LNCAP (cell line): ENCODE measurements around the gene PSAPL1.

ENCODE experiments used
- TF ChIP-seq, protein P1 (sequence below): fragments of 450-650 bp; IDR thresholded peaks from 2 replicates; pipeline ENCODE4 v1.5.1; 2017; ENCODE audit warnings: mild to moderate bottlenecking

PSAPL1 gene

DNA sequence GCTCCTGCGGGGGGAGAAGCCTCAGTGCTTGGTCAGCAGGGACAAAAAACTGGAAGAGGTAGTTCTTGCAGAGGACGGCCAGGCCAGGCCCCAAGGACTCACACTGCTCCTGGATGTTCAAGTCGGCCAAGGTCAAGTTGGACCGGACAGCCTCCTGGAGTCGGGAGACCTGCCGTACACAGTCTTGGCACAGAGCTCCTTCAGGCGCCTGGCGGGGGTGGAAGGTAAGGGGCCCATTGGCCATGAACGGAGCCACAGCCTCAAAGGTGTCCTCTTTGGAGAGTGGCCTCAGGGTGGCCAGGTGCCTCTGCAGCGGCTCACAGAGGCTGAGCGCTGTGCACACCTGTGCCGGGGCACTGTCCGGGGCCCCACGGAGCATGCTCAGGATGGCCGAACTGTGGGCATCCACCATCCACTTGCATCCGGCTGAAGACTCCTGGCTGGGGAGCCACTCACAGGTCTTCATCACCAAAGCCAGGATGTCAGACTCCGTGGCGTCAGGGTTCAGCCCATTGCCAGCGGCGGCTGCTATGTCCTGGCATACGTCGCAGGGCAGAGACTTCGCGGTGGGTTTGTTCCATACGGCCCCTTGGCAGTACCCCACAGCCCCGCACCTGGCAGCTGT lies 477 bp downstream of the PSAPL1 start:
- TF ChIP-seq, protein P1, sequence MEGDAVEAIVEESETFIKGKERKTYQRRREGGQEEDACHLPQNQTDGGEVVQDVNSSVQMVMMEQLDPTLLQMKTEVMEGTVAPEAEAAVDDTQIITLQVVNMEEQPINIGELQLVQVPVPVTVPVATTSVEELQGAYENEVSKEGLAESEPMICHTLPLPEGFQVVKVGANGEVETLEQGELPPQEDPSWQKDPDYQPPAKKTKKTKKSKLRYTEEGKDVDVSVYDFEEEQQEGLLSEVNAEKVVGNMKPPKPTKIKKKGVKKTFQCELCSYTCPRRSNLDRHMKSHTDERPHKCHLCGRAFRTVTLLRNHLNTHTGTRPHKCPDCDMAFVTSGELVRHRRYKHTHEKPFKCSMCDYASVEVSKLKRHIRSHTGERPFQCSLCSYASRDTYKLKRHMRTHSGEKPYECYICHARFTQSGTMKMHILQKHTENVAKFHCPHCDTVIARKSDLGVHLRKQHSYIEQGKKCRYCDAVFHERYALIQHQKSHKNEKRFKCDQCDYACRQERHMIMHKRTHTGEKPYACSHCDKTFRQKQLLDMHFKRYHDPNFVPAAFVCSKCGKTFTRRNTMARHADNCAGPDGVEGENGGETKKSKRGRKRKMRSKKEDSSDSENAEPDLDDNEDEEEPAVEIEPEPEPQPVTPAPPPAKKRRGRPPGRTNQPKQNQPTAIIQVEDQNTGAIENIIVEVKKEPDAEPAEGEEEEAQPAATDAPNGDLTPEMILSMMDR = no peak

DNA sequence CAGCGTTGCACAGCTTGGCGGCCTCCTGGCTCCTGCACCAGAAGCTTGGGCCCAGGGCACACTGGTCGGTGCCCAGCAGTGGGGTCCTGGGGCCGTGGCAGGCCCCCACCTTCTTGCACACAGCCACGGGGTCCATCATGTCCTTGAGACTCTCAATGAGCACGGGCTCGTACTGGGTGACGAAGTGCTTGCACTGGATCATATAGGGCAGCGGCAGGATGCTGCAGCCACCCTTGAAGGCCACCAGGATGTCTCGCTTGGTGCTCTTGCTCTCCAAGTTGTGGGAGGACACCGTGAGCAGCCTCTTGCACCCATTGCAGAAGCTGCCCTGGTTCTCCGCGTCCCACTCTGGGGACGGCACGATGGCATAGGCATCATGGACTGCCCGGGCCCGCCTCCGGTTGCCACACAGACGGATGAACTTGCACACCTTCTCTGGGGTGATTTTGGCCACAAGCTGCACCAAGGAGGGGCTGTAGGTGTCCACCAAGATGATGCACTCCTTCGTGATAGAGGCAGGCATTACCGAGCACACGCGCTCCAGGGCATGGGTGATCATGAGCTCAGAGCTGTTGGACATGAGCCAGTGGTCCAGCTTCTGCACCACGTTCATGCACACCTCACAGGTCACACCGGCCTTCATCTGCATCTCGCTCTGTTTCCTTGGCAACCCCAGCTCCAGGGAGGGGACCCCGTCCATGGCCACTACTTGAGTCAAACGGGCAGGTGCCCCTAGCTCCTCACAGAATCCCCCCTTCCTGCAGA lies 1.2 kb downstream of the PSAPL1 start:
- TF ChIP-seq, protein P1 = no peak

DNA sequence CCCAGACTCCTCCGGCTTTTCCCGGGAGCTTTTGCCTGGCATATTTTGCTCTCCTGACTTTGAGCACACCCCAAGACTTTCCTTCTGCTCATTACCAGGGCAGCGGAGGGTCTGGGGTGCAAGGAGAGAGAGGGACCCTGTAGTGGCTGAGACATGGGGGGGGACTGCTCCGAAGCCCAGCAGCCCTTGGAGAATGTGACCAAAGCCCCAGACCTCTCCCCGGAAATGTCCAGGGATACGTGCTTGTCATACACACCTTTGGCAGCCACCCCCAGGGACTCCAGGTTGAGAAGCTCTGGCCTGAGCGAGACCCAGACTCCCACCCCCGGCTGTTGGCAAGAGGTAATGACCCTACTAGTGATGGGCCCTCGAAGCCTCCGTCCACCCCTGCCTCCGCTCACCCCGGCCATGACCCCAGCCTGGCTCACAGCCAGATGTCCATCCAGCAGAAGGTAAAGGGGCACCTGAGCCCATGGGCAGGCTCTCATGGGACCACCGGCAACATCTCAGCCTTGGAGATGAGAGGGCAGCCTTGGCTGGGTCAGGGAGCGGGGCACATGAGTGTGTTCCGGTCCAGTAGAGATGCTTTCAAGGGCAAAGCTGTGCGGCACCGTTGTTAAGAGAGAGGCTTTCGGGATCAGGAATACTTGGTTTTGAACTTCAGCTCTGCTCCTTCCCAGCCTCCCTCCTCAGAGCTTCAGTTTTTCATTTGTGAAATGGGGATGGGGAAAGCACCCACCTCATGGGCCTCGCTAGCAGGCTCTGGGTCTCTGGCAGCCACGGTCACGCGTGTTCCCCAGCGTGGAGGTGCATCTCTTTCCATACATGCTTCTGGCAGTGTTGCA lies 2.0 kb downstream of the PSAPL1 start:
- TF ChIP-seq, protein P1 = no peak

DNA sequence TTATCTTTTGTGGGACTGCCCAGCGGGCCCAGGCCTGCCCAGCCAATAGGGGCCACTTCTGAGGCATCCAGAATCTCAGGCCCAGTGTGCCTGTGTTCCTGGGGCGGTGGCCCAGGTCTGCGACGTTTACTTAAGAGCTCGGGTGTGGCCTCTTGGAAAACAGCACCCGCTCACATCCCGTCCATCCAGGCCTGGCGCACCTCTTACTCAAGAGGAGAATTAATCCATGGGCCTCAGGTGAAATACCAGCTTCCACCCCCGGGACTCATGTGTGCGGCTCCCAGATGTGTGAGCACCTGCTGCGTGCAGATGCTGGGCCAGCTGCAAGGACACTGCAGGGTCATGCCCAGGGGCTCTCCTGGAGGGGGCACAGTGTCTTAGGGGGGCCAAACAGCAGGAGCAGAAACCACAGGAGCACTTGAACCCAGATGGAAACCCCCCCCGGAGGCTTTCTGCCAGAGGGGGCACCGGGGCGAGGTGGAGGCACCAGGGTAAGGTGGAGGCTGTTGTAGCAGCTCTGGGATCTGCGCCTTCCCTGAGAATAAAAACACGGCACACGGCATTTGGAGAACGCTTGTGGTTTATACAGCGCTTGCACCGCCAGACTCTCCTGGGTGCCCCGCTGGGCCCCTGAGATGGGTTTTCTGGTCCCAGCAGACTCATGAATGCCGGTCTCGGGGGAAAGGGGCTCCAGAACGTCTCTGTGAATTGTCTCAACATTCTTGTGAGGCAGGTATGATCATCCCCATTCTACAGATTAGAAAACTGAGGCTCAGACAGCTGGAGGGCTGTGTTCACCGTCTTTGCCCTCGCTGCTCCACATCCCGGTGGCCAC lies 2.8 kb downstream of the PSAPL1 start:
- TF ChIP-seq, protein P1 = no peak

DNA sequence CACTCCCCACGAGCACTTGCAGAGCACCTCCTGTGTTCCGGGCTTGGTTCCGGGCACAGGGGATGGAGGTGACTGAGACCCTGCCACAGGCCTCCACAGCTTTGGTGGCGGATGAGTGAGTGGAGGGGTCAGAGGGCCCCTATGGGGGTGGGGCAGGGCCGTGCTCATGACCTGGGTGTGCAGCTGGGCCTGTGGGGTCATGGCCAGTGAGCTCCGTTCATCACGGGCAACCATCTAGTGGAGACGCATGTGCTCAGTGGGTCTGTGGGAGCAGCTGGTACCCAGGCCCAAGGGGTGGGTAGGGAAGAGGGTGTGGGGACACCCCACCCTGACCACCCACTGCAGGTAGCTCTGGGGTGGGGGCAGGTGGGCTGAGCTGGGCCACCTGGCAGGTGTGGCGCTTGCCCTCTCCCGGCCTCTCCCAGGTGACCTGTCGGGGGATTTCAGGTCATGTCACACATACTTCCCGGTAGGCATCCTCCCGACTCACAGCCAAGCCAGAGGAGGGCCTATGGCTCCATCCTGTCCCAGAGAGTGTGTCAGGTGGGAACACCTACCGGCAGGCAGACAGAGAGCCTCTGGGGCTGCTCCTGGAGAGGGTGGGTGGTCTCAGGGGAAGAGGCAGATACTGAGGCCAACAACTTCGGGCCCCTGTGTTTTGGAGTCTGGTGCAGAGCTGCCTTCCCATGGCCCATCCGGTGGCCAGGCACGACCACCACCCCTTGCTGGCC lies 3.6 kb downstream of the PSAPL1 start:
- TF ChIP-seq, protein P1 = no peak

DNA sequence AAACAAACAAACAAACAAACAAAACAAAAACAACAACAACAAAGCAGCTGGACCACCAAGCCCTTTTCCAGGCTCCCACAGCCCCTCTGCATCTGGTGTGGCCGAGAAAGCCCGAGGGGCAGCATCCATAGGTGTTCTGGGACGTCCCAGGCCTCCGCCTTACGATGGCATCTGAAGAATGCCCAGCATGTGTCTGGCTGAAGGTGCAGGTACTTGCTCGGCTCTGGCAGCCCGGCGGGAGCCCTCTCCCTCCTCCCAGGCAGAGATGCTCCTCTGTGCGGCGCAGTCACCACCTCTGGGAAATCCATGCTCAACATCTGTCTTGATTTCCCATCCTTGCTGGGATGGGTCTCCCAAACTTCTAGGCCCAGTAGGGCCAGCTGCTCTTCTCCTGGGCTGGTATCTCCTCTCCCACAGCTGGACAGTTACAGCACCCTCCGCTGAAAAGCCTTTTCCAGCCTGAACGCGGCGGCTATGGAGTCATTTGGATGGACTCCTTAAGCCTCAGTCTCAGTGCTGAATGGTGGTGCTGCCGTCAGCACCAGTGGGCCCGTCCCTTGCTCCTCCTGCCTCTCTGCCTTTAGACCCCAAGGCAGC lies 4.3 kb downstream of the PSAPL1 start:
- TF ChIP-seq, protein P1 = no peak
